HepG2 (cell line): Measurements from ENCODE around the gene KIF24. TPM values are rescaled to one million over a fixed set of nuclear protein-coding genes. Genes with fewer than 3 reads are reported as not detected.

Experiments
- AHR ChIP-seq: IDR thresholded peaks from 2 replicates; pipeline ENCODE4 v1.6.1; 2018; ENCODE audit warnings: missing genetic modification reagents, missing compliant biosample characterization
- FIP1L1 ChIP-seq: fragments of 200-400 bp; formaldehyde crosslinking; IDR thresholded peaks from 2 replicates; pipeline ENCODE4 v1.6.1; 2018; ENCODE audit warnings: low read depth, mild to moderate bottlenecking, low read length, moderate library complexity, borderline replicate concordance; ENCODE audit not compliant: insufficient read depth
- IRF2 ChIP-seq: IDR thresholded peaks from 2 replicates; pipeline ENCODE4 v1.6.1; 2018; ENCODE audit warnings: missing genetic modification reagents, missing compliant biosample characterization
- ISL2 ChIP-seq: sonication (generic); formaldehyde crosslinking; IDR thresholded peaks from 2 replicates; pipeline ENCODE4 v1.5.0; 2020; ENCODE audit warnings: missing genetic modification reagents
- KAT7 ChIP-seq: IDR thresholded peaks from 2 replicates; pipeline ENCODE4 v1.6.1; 2018; ENCODE audit warnings: borderline replicate concordance, missing compliant biosample characterization
- MXD4 ChIP-seq: IDR thresholded peaks from 2 replicates; pipeline ENCODE4 v1.6.1; 2016; ENCODE audit warnings: mild to moderate bottlenecking, missing biosample characterization, missing genetic modification reagents
- PAF1 ChIP-seq: IDR thresholded peaks from 2 replicates; pipeline ENCODE4 v1.6.1; 2016; ENCODE audit warnings: missing genetic modification reagents, missing compliant biosample characterization
- RARA ChIP-seq: IDR thresholded peaks from 2 replicates; pipeline ENCODE4 v1.6.1; 2016; ENCODE audit warnings: missing genetic modification reagents, missing compliant biosample characterization
- ZMYM4 ChIP-seq: sonication (generic); formaldehyde crosslinking; IDR thresholded peaks from 2 replicates; pipeline ENCODE4 v1.8.1; 2023; ENCODE audit warnings: mild to moderate bottlenecking, missing genetic modification reagents
- ZNF10 ChIP-seq: sonication (generic); formaldehyde crosslinking; IDR thresholded peaks from 2 replicates; pipeline ENCODE4 v1.4.0; 2020; ENCODE audit warnings: mild to moderate bottlenecking, low read depth, missing genetic modification reagents, borderline replicate concordance
- ZNF468 ChIP-seq: sonication (generic); formaldehyde crosslinking; IDR thresholded peaks from 2 replicates; pipeline ENCODE4 v1.8.0; 2022; ENCODE audit warnings: mild to moderate bottlenecking, moderate library complexity, missing genetic modification reagents
- ZNF530 ChIP-seq: sonication (generic); formaldehyde crosslinking; IDR thresholded peaks from 2 replicates; pipeline ENCODE4 v1.5.0; 2020; ENCODE audit warnings: low read depth, mild to moderate bottlenecking, missing genetic modification reagents
- ZNF781 ChIP-seq: sonication (generic); formaldehyde crosslinking; IDR thresholded peaks from 2 replicates; pipeline ENCODE4 v1.5.1; 2020; ENCODE audit warnings: borderline replicate concordance, mild to moderate bottlenecking, missing genetic modification reagents; ENCODE audit errors: not compliant biosample characterization
- ZNF83 ChIP-seq: sonication (generic); formaldehyde crosslinking; IDR thresholded peaks from 2 replicates; pipeline ENCODE4 v1.4.0; 2020; ENCODE audit warnings: missing genetic modification reagents, mild to moderate bottlenecking, borderline replicate concordance
- polyA plus RNA-seq, 8 experiments: library from polyadenylated mRNA; depleted of rRNA in 3 of 8; stranded (reverse) in 7 of 8; unstranded in 1 of 8; fragments of >200 nt; fragmentation: Illumina TruSeq in 4 of 8; extraction: Trizol in 4 of 8; gene quantifications; 2 replicates each; pipeline versions ENCODE4 v1.2.1 to v1.2.3, GENCODE V29; 2011 to 2016; ENCODE audit warnings: low read depth in 4 of 8, missing spikeins in 1 of 8, mixed read lengths in 1 of 8; ENCODE audit not compliant: insufficient read depth in 1 of 8
- total RNA-seq, 5 experiments: library from RNA; depleted of rRNA; stranded (reverse); fragments of >200 nt; fragmentation: Illumina TruSeq; extraction: Trizol; gene quantifications; 2 replicates each; pipeline ENCODE4 v1.2.3, GENCODE V29; 2016; ENCODE audit warnings: low read depth in 1 of 5
- TF ChIP-seq, protein P1 (sequence below): sonication (generic); formaldehyde crosslinking; IDR thresholded peaks from 2 replicates; pipeline ENCODE4 v1.4.0; 2020; ENCODE audit warnings: missing genetic modification reagents
- TF ChIP-seq, protein P2 (sequence below): sonication (generic); formaldehyde crosslinking; IDR thresholded peaks from 2 replicates; pipeline ENCODE4 v1.4.0; 2020; ENCODE audit warnings: missing genetic modification reagents
- TF ChIP-seq, protein P3 (sequence below): sonication (generic); formaldehyde crosslinking; IDR thresholded peaks from 2 replicates; pipeline ENCODE4 v1.4.0; 2020; ENCODE audit warnings: missing genetic modification reagents, borderline replicate concordance
- TF ChIP-seq, protein P4 (sequence below): sonication (generic); formaldehyde crosslinking; IDR thresholded peaks from 2 replicates; pipeline ENCODE4 v1.8.1; 2022; ENCODE audit warnings: low read depth, mild to moderate bottlenecking, missing genetic modification reagents

KIF24 gene
- total and polyA plus RNA-seq, 2 of the 13 experiments (the other 11 are each of a cell fraction or from before 2014, with no cell fraction given): 1.1 to 3.0 TPM

DNA sequence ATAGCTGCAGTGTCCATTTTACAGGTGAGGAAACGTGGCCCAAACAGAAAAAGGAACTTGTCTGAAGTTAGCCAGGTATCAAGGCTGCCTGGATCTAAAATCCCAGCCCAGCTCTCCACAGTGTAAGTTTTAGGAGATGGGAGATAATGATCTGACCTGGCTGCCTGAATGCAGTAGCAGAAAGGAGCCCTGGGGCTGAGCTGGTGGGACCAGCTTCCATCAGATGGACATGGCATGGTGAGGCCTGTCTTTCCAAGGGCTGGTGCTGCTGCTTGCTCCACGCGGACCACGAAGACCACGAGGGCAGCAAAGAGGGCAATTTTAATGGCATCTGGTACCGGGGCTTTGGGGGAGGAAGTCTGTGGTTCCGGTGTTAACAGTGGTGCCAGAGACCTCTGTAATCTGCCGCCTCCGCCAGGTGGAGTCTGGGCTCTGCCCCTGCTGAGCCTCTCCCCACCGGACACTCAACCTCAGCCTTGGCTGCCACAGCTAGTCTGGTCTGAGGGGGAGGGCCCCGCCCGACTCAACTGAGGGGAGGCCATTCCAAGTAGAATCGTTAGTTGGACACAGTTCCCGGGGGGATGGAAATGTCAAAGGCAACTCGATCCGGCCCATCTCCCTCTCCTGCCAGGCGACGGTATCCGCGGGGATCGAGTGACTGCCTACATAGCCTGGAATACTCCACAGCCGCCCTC, 47.0 kb upstream of the KIF24 start (continued):
- TF ChIP-seq, protein P1, sequence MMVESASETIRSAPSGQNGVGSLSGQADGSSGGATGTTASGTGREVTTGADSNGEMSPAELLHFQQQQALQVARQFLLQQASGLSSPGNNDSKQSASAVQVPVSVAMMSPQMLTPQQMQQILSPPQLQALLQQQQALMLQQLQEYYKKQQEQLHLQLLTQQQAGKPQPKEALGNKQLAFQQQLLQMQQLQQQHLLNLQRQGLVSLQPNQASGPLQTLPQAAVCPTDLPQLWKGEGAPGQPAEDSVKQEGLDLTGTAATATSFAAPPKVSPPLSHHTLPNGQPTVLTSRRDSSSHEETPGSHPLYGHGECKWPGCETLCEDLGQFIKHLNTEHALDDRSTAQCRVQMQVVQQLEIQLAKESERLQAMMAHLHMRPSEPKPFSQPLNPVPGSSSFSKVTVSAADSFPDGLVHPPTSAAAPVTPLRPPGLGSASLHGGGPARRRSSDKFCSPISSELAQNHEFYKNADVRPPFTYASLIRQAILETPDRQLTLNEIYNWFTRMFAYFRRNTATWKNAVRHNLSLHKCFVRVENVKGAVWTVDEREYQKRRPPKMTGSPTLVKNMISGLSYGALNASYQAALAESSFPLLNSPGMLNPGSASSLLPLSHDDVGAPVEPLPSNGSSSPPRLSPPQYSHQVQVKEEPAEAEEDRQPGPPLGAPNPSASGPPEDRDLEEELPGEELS (CRISPR knock-in tag): peak; percentile 29; the same call in 1 of the 2 replicates
- TF ChIP-seq, protein P2, sequence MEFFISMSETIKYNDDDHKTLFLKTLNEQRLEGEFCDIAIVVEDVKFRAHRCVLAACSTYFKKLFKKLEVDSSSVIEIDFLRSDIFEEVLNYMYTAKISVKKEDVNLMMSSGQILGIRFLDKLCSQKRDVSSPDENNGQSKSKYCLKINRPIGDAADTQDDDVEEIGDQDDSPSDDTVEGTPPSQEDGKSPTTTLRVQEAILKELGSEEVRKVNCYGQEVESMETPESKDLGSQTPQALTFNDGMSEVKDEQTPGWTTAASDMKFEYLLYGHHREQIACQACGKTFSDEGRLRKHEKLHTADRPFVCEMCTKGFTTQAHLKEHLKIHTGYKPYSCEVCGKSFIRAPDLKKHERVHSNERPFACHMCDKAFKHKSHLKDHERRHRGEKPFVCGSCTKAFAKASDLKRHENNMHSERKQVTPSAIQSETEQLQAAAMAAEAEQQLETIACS (CRISPR knock-in tag): no peak
- TF ChIP-seq FIP1L1 (no peak), ISL2 (CRISPR knock-in tag) (no peak), ZNF468 (CRISPR knock-in tag) (no peak), IRF2 (CRISPR knock-in tag) (peak; percentile 15; the same call in 1 of the 2 replicates), MXD4 (CRISPR knock-in tag) (no peak), AHR (CRISPR knock-in tag) (no peak), ZNF10 (no peak), ZMYM4 (CRISPR knock-in tag) (no peak), RARA (CRISPR knock-in tag) (no peak), ZNF781 (CRISPR knock-in tag) (no peak), KAT7 (CRISPR knock-in tag) (0 out of 2 replicates have a peak, but pooled peaks have one; percentile 2), ZNF530 (CRISPR knock-in tag) (no peak), ZNF83 (CRISPR knock-in tag) (peak; percentile 8; the same call in 1 of the 2 replicates), PAF1 (no peak)
- TF ChIP-seq, protein P3, sequence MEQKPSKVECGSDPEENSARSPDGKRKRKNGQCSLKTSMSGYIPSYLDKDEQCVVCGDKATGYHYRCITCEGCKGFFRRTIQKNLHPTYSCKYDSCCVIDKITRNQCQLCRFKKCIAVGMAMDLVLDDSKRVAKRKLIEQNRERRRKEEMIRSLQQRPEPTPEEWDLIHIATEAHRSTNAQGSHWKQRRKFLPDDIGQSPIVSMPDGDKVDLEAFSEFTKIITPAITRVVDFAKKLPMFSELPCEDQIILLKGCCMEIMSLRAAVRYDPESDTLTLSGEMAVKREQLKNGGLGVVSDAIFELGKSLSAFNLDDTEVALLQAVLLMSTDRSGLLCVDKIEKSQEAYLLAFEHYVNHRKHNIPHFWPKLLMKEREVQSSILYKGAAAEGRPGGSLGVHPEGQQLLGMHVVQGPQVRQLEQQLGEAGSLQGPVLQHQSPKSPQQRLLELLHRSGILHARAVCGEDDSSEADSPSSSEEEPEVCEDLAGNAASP (CRISPR knock-in tag): no peak
- TF ChIP-seq, protein P4, sequence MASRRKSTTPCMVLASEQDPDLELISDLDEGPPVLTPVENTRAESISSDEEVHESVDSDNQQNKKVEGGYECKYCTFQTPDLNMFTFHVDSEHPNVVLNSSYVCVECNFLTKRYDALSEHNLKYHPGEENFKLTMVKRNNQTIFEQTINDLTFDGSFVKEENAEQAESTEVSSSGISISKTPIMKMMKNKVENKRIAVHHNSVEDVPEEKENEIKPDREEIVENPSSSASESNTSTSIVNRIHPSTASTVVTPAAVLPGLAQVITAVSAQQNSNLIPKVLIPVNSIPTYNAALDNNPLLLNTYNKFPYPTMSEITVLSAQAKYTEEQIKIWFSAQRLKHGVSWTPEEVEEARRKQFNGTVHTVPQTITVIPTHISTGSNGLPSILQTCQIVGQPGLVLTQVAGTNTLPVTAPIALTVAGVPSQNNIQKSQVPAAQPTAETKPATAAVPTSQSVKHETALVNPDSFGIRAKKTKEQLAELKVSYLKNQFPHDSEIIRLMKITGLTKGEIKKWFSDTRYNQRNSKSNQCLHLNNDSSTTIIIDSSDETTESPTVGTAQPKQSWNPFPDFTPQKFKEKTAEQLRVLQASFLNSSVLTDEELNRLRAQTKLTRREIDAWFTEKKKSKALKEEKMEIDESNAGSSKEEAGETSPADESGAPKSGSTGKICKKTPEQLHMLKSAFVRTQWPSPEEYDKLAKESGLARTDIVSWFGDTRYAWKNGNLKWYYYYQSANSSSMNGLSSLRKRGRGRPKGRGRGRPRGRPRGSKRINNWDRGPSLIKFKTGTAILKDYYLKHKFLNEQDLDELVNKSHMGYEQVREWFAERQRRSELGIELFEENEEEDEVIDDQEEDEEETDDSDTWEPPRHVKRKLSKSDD (CRISPR knock-in tag): no peak
